HL-60/S4 treated with retinoic acid at 250 ng/mL for 4 days and 3 days (cell line): Measurements from ENCODE around the gene CD36.

Experiments
- in situ Hi-C: fragments of 300-500 bp; cut with MboI; formaldehyde crosslinking; loops from 2 replicates; pipeline ENCODE4 v1.7.0; 2022; ENCODE audit warnings: low sequenced_read_pairs

Gene CD36

DNA sequence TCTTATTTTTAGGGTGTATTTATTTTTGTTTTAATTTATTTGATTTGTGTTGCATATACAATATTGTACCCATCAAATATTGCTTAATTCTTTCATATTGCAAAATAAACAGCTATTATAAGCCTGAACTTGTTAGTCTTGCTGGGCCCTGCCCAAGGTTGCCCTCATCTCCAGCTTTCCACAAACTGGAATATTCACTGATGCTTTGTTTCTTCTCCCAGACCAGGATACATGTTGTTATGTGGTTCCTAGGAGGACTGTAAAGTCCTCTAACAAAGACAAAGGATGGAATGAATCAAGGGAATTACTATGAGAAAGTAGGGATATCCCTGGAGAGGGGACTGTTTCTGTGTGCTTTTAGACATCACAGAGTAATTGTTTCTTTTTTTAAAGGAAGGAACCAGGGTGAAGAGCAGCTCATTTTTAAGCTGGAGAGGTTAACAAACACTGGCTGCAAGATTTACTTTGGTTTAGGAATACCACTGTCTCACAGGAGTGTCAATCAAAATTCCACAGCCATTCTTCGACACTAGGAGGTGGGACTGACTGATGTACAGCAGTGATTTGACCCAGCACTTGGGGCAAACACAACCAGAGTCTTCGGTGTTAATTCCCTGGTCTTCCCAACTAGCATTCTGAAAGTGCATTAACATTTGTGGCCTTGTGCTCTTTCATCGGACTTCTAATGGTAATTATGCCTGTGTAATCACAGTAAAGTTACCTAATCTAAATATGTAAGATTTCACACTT is 14.8 kb upstream of the CD36 start:
- in situ Hi-C loops, result no loop called here

DNA sequence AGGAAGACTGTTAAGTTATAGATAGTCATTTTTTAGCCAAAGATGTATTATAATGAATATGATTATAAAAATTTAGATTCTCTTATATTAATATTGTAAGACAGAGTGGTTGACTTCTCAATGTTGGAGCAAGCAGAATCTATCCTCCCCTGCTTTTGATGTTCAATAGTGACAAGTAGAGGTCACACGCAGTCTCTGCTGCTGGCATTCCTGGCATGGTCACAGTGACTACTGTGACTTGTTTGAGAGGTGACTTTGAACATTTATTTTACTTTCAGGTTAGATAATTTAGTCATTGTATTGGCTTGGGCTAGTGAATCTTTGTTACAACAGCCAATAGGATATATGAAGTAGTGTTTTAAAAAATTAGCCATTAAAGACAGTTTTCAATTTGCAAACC is 13.7 kb upstream of the CD36 start:
- in situ Hi-C loops, result no loop called here

DNA sequence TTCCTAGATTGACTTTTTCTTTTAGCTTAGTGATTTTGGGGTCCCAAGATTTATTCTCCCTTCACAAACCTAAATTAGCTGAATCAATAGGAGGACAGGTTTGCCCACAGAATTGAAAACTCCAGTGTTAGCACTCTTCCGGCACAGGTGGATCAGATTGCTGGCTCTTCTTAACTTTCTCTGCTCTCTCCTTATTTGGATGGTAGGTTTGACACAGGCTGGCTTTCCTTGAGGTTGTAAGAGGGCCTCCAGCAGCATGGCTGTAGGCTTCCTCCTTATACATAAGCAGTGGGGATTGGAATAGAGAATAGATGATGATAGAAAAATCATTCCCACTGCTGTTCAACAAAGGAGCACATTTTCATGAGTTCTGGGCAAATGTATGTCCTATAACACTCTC is 9.4 kb upstream of the CD36 start:
- in situ Hi-C loops, result no loop called here

DNA sequence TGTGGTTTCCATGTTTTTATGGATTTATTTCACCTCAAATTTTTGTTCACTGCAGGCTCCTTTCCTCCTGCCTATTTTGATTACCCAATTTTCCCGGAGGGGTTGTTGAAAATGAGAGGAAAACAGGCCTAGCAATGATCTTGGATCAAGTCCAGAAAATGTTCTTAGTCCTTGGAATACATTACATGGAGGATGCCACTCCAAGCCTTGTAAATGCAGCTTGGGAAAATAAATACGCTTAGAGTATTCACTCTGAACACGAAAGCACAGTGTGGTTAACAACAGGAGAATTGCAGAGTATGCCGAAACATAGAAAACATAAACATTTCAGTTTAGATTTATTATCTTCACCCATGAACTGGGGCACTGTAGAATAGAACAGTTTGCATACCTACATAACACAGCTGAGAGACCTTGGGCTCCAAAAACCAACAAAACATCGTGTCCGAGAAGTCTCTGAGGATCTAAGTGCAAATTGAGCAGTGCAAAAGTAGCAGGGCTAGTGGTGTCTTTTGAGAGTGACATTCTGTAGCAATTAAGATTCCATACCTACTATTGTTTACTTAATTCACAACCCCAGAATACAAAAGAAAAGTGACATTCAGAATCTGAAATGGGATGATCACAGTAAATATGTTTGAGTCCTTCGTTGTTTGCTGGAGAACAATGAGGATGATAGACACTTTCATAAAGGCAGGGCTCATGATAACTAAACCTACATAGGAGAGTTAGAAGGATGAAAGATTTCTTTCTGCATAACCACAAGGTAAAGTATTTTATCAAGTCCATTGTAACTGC is 7.6 kb upstream of the CD36 start:
- in situ Hi-C loops, result no loop called here

DNA sequence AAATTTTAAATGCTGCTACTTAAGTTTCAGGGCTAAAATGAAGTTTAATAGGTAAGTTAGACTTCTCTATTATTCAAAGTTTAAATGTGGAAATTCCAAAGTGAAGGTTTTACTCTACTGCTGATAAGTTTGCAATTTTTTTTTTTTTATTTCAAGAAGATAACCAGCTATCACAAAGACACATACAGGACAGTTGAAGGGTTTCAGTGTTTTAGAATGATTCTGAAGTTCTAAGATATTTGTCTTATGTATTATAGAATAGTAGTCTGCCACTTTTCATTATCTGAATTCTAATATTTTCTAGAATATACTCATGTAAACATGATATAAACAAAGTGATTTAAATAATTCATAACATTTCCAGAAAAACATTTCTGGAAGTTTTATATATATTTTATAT is 7.0 kb upstream of the CD36 start:
- in situ Hi-C loops, result no loop called here

DNA sequence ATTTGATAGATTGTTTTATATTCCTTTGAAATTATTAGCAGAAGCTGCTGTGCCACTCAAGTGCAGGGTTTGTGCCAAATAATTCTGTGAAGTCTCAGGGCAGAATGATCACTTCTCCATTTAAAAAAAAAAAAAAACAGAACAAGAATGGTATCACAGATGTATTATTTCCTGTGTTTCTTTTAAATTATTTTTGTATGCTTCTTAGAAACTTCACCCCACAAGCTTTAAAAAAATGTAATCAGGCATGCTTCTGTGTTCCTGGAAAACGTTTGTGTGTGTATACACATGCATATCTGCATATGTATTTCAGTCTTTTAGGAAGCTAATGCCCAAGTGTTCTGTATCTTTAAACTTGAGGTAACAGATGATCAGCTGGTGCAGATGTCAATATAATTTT is 6.3 kb upstream of the CD36 start:
- in situ Hi-C loops, result no loop called here

DNA sequence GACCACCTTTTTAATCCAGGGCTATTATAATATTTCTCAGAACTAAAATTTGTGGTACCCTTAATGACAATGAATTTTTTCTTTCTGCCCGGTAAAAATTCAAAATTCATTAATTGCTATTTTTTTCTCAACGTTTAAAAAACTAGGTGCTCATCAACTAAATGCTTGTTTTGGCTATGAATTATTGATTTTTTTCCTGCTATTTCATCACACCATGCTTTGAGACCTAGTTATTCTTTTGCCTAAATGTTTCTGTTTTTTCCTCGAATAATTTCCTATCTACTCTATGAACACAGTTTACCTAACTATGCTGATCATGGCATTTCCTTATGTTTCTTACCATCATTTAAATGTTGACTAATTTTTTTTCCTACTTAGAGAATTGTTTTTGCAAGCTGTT is 5.6 kb upstream of the CD36 start:
- in situ Hi-C loops, result no loop called here

DNA sequence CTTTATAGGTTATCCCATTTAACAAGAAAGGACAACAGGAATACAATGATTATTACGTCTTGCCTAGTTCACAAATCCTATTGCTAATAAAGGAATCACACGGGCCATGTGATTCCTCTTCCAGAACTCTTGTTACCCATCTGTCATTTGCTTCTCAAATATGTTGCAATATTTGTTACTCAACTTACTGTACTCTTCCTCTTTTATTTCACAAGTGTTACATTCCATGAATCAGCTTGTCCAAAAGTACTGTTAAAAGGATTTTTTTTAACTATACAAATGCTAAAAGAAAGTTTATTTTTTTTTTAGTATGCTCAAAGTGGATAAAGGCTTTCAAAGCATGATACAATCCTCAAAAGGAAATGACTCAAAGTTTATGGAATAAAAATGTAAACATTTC is 3.9 kb upstream of the CD36 start:
- in situ Hi-C loops, result no loop called here

DNA sequence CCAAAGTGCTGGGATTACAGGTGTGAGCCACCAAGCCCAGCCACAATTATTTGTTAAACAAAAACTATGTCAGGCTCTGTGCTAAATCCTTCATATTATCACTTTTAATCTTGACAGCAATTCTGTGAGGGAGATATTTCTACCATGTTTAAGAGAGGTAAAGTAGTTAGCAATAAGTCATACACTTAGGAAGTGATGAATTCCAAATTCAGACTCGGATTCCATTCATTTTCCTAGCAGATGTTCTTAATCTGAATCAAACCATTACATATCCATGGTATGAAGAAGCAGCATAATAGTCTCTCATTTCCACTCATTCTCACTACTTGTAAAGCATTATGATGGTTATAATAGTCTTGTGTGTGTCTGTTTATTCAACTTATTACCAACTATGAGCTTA is 2.9 kb upstream of the CD36 start:
- in situ Hi-C loops, result no loop called here

DNA sequence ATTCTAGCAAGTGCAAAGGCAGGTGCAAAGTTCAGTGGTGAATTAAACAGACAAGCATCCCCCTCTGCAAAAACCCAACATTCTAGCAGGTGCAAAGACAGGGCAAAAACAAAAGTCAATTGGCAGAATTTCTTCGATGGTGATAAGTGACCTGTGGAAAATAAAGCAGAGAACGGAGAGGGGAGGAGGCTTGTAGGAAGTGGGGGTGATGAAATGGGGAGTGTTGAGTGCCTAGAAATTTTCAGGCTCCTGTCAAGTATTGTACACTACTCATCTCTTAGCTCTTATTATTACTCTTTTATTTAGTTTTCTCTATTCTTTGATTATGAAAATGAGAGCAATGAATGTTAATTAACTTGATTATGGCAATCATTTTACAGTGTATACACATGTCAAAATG is 2.4 kb upstream of the CD36 start:
- in situ Hi-C loops, result no loop called here

DNA sequence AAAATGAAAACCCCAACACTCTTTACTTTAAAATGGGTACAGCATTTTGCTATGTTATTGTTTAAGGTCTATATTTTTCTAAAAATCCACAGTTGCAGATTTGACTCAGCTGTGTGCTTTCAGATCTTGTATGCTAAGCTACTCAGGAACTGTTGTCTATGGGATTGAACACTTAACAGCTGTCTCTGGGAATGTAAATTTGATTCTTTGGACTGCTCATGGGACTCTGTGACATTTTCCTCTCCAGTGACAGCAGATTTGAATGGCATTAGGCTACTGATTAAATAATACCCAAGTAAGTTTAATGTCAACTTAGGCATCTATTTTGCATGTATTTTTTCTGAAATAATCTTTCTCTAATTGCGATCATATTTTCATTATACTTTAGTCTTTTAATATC is 1.7 kb upstream of the CD36 start:
- in situ Hi-C loops, result no loop called here

DNA sequence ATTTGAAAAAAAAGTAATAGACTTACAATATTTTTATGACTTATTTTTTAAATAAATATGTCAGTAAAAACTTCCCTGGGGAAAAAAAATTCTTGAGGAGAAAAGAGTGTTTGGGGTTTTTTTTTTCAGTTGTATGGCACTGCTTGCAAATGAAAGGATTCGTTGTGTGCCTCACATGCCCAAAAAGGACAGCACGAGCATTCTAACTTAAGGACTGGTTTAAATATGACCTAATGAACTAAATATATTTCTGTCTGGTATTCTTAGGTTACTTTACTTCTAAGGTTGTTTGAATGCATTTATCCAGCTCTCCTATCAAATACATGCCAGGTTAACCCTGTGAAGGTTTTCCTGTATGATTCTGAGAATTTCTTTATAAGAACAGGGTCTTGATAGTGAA is 988 bp upstream of the CD36 start:
- in situ Hi-C loops, result no loop called here

DNA sequence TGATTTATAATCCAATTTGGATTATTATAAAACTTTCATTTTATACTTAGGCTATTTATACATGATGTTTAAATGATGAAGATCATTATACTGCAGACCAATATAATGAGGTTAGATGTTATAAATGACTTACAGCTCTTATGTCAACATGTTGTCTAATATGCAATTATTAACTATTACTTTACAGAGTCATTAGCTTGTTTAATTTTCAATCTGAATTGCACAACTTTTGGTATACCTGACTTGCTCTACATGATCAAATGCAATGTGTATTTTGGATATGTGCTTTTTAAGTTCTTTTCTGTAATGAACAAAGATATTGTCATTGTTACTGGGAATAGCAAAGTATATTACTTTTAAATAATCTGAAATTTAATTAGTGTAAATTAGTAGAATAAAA is 569 bp downstream of the CD36 start:
- in situ Hi-C loops, result no loop called here

DNA sequence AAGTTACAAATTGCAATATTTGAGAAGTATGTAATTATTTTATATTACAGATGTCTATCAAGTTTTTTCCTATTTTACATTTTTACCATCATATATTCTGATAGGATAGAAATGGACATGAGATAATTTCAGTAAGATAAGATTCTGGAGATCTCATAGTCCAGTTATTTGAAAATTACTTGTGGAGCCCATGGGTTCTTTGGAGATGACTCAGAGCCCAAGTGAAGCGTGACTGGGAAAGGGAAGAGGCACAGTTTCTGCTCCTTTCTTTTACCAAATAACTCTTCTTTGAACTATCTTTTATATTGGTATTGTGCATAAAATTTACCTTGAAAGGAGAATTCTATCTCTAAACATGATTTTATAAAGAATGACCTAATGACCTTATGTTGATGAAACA is 2.4 kb downstream of the CD36 start:
- in situ Hi-C loops, result no loop called here

DNA sequence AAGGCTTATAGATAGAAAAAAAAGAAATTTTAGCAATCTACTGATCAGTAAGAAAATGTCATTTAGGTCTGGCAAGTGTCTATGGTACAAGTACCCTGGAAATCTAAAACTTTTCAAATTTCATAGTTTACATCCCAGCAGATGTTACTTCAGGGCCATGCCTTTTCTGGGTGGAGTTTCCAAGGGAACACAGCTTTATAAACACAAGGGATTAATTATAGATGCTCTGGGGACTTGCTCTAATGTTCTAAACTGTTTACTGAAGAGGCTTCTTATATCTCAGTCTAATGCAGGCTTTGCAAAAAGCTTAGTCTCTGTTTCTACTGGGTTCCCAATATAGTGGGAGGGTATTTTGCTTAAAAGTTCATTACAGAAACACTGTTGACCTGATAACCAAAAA is 3.1 kb downstream of the CD36 start:
- in situ Hi-C loops, result no loop called here

DNA sequence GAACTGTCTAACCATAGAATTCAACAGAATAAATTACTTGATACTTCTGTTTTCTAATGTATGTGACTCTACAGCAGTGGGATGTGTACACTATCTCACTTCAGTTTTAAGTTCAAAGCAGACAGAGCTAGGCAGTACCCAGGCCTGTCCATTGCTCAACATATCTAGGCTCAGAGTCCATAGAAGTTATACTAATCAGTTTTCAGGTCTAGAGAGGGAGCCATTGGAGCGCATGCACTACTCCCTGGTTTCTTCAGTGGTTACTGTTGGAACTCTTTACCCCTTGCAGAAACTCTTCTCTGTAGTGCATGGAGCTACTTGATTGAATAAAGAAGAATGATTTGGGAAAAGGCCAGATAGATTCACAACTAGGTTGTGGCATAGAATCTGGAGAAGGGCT is 4.4 kb downstream of the CD36 start:
- in situ Hi-C loops, result no loop called here

DNA sequence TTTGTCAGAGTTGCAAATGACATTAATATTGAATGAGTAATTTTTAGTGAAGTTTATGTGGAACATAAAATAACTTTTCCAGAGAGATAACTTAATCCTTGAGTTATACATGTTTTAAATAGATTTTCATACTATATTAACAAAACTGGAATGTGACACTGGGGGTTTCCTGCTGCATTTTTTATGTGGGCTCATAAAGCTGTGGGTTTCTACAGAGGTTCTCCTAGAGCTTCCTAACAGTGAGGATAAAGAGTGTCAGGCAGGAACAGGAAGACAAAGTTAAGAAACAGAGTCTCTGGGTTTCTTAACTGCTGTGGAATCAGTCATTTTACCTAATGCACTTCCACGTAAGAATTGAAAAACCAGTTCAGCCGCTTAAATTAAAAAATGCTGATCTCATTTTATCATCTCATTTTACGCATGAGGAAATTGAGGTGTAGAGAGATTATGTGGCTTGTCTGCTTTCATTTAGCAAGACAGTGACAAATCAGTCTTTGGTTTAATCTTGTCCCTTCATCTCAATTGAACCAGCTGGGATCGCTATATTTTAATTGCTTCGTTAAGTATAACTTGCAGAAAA is 5.0 kb downstream of the CD36 start:
- in situ Hi-C loops, result no loop called here

DNA sequence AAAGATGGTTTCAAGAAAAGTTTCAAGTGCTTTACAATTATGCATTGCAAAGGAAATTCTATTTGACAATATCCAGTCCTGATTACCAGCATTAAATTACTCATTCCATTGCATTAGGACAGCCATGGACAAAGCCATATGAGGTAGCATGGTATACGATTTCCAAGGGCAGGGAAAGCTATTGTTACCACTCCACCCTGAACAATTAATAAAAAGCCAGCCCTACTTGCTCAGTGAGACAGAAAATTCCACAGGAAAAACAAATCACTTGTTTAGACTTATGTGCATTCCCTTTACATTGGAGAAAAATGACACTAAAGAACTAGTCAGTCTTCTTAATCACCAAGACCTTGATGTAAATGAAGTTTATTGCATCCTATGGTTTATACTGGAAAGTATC is 5.6 kb downstream of the CD36 start:
- in situ Hi-C loops, result no loop called here

DNA sequence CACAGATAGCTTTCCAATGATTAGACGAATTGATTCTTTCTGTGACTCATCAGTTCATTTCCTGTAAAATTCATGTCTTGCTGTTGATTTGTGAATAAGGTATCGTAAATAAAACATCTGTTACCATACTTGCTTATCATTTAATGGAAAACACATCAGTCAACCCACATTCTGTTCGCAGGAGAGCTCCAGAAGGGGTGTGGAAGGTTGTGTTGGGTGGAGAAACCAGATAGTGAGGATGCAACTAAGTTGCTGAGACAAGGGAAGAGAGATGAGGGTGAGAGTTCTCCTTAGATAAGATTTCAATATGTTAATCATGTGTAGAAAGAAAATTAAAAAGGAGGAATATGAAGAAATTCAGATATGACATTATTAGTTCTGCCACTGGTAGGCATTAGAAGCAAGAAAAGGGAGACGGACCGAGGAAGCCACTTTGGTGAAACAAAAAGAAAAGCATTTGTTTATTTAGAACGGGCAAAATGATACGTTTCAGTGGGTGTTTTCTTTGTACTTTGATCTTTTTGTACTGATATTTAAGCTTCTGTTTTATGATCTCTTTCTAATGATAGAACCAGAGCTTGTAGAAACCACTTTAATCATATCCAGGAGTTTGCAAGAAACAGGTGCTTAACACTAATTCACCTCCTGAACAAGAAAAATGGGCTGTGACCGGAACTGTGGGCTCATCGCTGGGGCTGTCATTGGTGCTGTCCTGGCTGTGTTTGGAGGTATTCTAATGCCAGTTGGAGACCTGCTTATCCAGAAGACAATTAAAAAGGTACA is 7.8 kb downstream of the CD36 start:
- in situ Hi-C loops, result no loop called here

DNA sequence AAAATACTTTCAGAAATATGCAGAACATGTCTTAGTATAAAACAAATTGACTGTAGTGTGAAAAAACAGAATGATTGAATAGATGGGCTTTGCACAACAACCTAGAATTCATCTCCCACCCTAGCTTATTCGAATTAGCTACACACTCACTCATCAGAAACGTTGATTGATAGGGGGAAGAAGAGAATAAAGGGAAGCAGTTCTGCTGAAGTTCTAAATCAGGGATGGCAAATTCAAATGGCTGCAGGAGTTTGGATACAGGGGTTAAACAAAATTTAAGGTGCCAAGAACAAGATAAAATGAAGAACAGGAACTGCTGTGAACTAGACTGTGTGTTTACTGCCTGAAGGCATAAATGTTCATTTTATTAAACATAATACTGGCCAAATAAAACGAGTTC is 9.0 kb downstream of the CD36 start:
- in situ Hi-C loops, result no loop called here

DNA sequence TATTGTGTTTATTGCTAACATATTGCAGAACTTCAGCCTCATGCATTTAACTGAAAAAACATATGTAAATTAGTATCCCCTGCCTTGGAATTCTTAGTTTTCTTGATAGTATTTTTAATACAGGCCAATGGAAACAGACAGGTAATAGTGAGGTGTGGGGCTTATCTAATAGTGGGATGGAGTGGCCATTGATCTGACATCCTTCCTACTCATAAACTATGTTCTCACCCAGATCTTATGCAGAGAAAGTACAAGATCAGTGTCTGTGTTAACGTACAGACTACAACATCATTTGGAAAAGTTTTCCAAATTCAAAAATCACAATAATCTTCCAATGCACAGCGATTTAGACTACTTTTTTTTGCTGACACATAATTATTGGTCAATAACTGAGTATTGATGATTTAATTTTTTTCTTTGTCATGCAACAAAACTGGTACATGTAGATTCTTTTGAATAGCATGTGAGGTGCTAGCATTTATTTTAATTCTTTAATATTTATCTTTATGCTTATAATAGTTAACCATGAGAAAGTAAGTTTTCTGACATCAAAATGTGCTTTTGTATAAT is 9.7 kb downstream of the CD36 start:
- in situ Hi-C loops, result no loop called here
